H1 (cell line): ENCODE results near the gene DGCR8. TPM values are rescaled to one million over a fixed set of nuclear protein-coding genes. Genes with fewer than 3 reads are reported as not detected.

Experiments used
- CTCF ChIA-PET: fragments of 300-600 bp; sonication (Branson Sonifier 250); formaldehyde crosslinking; loops from one replicate; lab custom pipeline; 2021; ENCODE audit not compliant: partially characterized antibody; lab: Charles Lee
- POLR2A ChIA-PET: fragments of 300-600 bp; sonication (Branson Sonifier 250); formaldehyde crosslinking; loops from one replicate; lab custom pipeline; 2021; ENCODE audit warnings: inconsistent platforms; ENCODE audit not compliant: partially characterized antibody; lab: Charles Lee
- DNase-seq, 2 experiments: peaks; one replicate each; pipeline versions ENCODE4 v3.0.0 to v3.0.0-alpha.2; 2010 to 2022; ENCODE audit warnings: low spot score in 2 of 2, low read depth in 1 of 2, mixed read lengths in 1 of 2
- FAIRE-seq: peaks from 2 replicates; lab custom pipeline; 2011; peaks lifted over from hg19 to GRCh38; lab: Jason Lieb, UNC
- H2AFZ ChIP-seq: 2 replicates; pipeline ENCODE4 v1.8.1; 2012; ENCODE audit warnings: low read length, inconsistent platforms
- H2AK5ac ChIP-seq: 2 replicates; pipeline ENCODE4 v1.6.1; 2013; ENCODE audit warnings: low read depth, low read length
- H2BK120ac ChIP-seq: replicated peaks from 2 replicates; pipeline ENCODE3; 2013; ENCODE audit warnings: low read depth, low read length, inconsistent platforms
- H2BK12ac ChIP-seq: 2 replicates; pipeline ENCODE4 v1.6.1; 2013; ENCODE audit warnings: low read depth, low read length
- H2BK15ac ChIP-seq: 2 replicates; pipeline ENCODE4 v1.6.1; 2013; ENCODE audit warnings: low read length
- H2BK20ac ChIP-seq: 2 replicates; pipeline ENCODE4 v1.6.1; 2013; ENCODE audit warnings: low read length
- H2BK5ac ChIP-seq: 2 replicates; pipeline ENCODE4 v1.6.1; 2013; ENCODE audit warnings: low read depth, low read length
- H3K14ac ChIP-seq: 2 replicates; pipeline ENCODE4 v1.6.1; 2013; ENCODE audit warnings: inconsistent platforms; ENCODE audit not compliant: insufficient read length
- H3K18ac ChIP-seq: 2 replicates; pipeline ENCODE4 v1.6.1; 2013; ENCODE audit warnings: low read length; ENCODE audit errors: extremely low read depth
- H3K23ac ChIP-seq: 2 replicates; pipeline ENCODE4 v1.6.1; 2013; ENCODE audit warnings: inconsistent platforms; ENCODE audit not compliant: insufficient read length
- H3K23me2 ChIP-seq: 2 replicates; pipeline ENCODE4 v1.6.1; 2013; ENCODE audit warnings: low read depth, low read length
- H3K27ac ChIP-seq: 2 replicates; pipeline ENCODE4 v1.6.1; 2011; ENCODE audit warnings: low read depth, low read length, inconsistent platforms
- H3K27me3 ChIP-seq, 4 experiments: replicated peaks in 1 of 4; 1 replicate in 1 of 4; 2 replicates in 3 of 4; pipeline versions ENCODE4 v1.6.1 to v1.8.1; 2011 to 2013; ENCODE audit warnings: low read length in 3 of 4, mild to moderate bottlenecking in 3 of 4, inconsistent platforms in 2 of 4, mixed read lengths in 2 of 4, moderate library complexity in 1 of 4; ENCODE audit not compliant: control insufficient read depth in 3 of 4, insufficient read depth in 3 of 4; ENCODE audit errors: extremely low read depth in 1 of 4
- H3K36me3 ChIP-seq, 4 experiments: 2 replicates each; pipeline versions ENCODE4 v1.6.1 to v1.8.1; 2011 to 2013; ENCODE audit warnings: mild to moderate bottlenecking in 4 of 4, low read length in 3 of 4, moderate library complexity in 2 of 4, control low read depth in 1 of 4, inconsistent platforms in 1 of 4; ENCODE audit not compliant: insufficient read depth in 4 of 4, control insufficient read depth in 2 of 4
- H3K4ac ChIP-seq: replicated peaks from 2 replicates; pipeline ENCODE3; 2013; ENCODE audit warnings: low read length, low read depth, mixed read lengths, inconsistent platforms; ENCODE audit not compliant: insufficient read length
- H3K4me1 ChIP-seq, 4 experiments: replicated peaks in 1 of 4; 1 replicate in 1 of 4; 2 replicates in 3 of 4; pipeline versions ENCODE4 v1.6.1 to v1.8.1; 2011 to 2013; ENCODE audit warnings: low read length in 3 of 4, inconsistent platforms in 2 of 4, mixed read lengths in 1 of 4; ENCODE audit not compliant: insufficient read depth in 4 of 4, control insufficient read depth in 3 of 4
- H3K4me2 ChIP-seq, 2 experiments: 2 replicates each; pipeline versions ENCODE4 v1.6.1 to v1.8.1; 2011 to 2013; ENCODE audit warnings: low read depth in 2 of 2, low read length in 2 of 2, control low read depth in 1 of 2, inconsistent platforms in 1 of 2, mild to moderate bottlenecking in 1 of 2; ENCODE audit not compliant: insufficient read depth in 1 of 2
- H3K4me3 ChIP-seq, 4 experiments: fragments of 200-600, 300-600 bp in 1 of 4; sonication (generic), shearing (Covaris generic), sonication (Bioruptor Twin) in 1 of 4; 2 replicates each; pipeline versions ENCODE4 v1.5.1 to v1.8.1; 2011 to 2016; ENCODE audit warnings: low read length in 4 of 4, low read depth in 3 of 4, control low read depth in 2 of 4, inconsistent platforms in 2 of 4, mild to moderate bottlenecking in 2 of 4, mixed read lengths in 1 of 4, moderate library complexity in 1 of 4; ENCODE audit not compliant: insufficient read depth in 2 of 4; ENCODE audit errors: extremely low read depth in 1 of 4
- H3K56ac ChIP-seq: replicated peaks from 2 replicates; pipeline ENCODE3; 2013; ENCODE audit warnings: low read depth, mild to moderate bottlenecking, mixed read lengths, low read length, inconsistent platforms; ENCODE audit not compliant: insufficient read length
- H3K79me1 ChIP-seq: 2 replicates; pipeline ENCODE4 v1.6.1; 2013; ENCODE audit warnings: low read depth, low read length, control low read depth
- H3K79me2 ChIP-seq, 2 experiments: 2 replicates each; pipeline versions ENCODE4 v1.6.1 to v1.8.1; 2012 to 2013; ENCODE audit warnings: low read length in 2 of 2, mild to moderate bottlenecking in 2 of 2, inconsistent platforms in 1 of 2; ENCODE audit not compliant: insufficient read depth in 2 of 2, control insufficient read depth in 1 of 2
- H3K9ac ChIP-seq, 4 experiments: replicated peaks in 1 of 4; 1 replicate in 1 of 4; 2 replicates in 3 of 4; pipeline versions ENCODE4 v1.6.1 to v1.8.1; 2011 to 2013; ENCODE audit warnings: low read depth in 3 of 4, low read length in 3 of 4, control low read depth in 2 of 4, mild to moderate bottlenecking in 2 of 4, moderate library complexity in 2 of 4, inconsistent platforms in 1 of 4; ENCODE audit errors: extremely low read depth in 1 of 4
- H3K9me3 ChIP-seq, 2 experiments: 2 replicates each; pipeline versions ENCODE4 v1.6.1 to v1.8.1; 2012 to 2013; ENCODE audit warnings: mild to moderate bottlenecking in 2 of 2, moderate library complexity in 2 of 2, control low read depth in 1 of 2, inconsistent platforms in 1 of 2, low read depth in 1 of 2, low read length in 1 of 2, mixed read lengths in 1 of 2; ENCODE audit not compliant: insufficient read depth in 2 of 2
- H4K20me1 ChIP-seq, 2 experiments: replicated peaks in 1 of 2; 2 replicates each; pipeline versions ENCODE3 to v1.8.1; 2011 to 2013; ENCODE audit warnings: inconsistent platforms in 2 of 2, low read length in 2 of 2, mild to moderate bottlenecking in 1 of 2; ENCODE audit not compliant: insufficient read depth in 2 of 2, control insufficient read depth in 1 of 2
- H4K5ac ChIP-seq: 2 replicates; pipeline ENCODE4 v1.6.1; 2013; ENCODE audit warnings: low read length, low read depth, mixed read lengths, inconsistent platforms; ENCODE audit not compliant: insufficient read length
- H4K8ac ChIP-seq: 2 replicates; pipeline ENCODE4 v1.8.0; 2013; ENCODE audit warnings: mild to moderate bottlenecking, moderate library complexity, low read length, inconsistent platforms; ENCODE audit not compliant: insufficient read depth; ENCODE audit errors: extremely low read depth
- H4K91ac ChIP-seq: replicated peaks from 2 replicates; pipeline ENCODE3; 2013; ENCODE audit warnings: low read length, mixed read lengths, inconsistent platforms; ENCODE audit not compliant: insufficient read length
- CHD2 ChIP-seq: IDR thresholded peaks from 2 replicates; pipeline ENCODE4 v1.6.1; 2012; ENCODE audit warnings: low read length, improper control_type of control experiment
- CREB1 ChIP-seq: IDR thresholded peaks from 2 replicates; pipeline ENCODE4 v1.6.1; 2012; ENCODE audit warnings: inconsistent platforms
- NANOG ChIP-seq: IDR thresholded peaks from 2 replicates; pipeline ENCODE4 v1.6.1; 2011; ENCODE audit warnings: low read length, low read depth, mild to moderate bottlenecking, inconsistent platforms; ENCODE audit not compliant: insufficient read depth, poor library complexity, severe bottlenecking
- RAD21 ChIP-seq, 2 experiments: IDR thresholded peaks in 1 of 2; conservative IDR thresholded peaks in 1 of 2; 2 replicates each; pipeline ENCODE4 v1.6.1; 2011; ENCODE audit warnings: low read depth in 2 of 2, low read length in 2 of 2, improper control_type of control experiment in 1 of 2, inconsistent platforms in 1 of 2, mild to moderate bottlenecking in 1 of 2, moderate library complexity in 1 of 2
- RBBP5 ChIP-seq: IDR thresholded peaks from 2 replicates; pipeline ENCODE4 v1.7.1; 2012; ENCODE audit warnings: low read depth, mild to moderate bottlenecking, inconsistent platforms, low read length, moderate library complexity, borderline replicate concordance
- WGBS, 2 experiments: shearing (Covaris generic) in 1 of 2; methylation state at CpG; one replicate each; pipeline versions ENCODE4 v1.1.6 to v1.1.7; 2013 to 2015; ENCODE audit warnings: low lambda C conversion rate in 2 of 2, mixed read lengths in 2 of 2, inconsistent platforms in 1 of 2, low coverage in 1 of 2, missing lambda C conversion rate in 1 of 2; ENCODE audit not compliant: insufficient replicate concordance in 2 of 2, insufficient coverage in 1 of 2, insufficient read length in 1 of 2; ENCODE audit errors: extremely low coverage in 1 of 2, missing lambda C conversion rate in 1 of 2; 5-methylcytosine and 5-hydroxymethylcytosine counted together
- polyA plus RNA-seq, 7 experiments: library from polyadenylated mRNA; depleted of rRNA in 3 of 7; stranded (reverse) in 5 of 7; unstranded in 2 of 7; fragments of >200 nt in 5 of 7; fragments of 200-250 nt in 2 of 7; gene quantifications; 1 replicate in 5 of 7; 2 replicates in 1 of 7; 4 replicates in 1 of 7; pipeline versions ENCODE4 v1.2.1 to v1.2.3, GENCODE V29; 2011 to 2013; ENCODE audit warnings: missing spikeins in 2 of 7, mixed read lengths in 2 of 7
- total RNA-seq: library from RNA; stranded (reverse); fragmentation: NEBNext Ultra II Directional; extraction: Animal tissue kit (Norgen Biotek cat#: 25700); gene quantifications from 2 replicates; pipeline ENCODE4 v1.2.1, GENCODE V29; 2021
- TF ChIP-seq, protein P1 (sequence below), 3 experiments: IDR thresholded peaks; 1 replicate in 2 of 3; 2 replicates in 1 of 3; pipeline versions ENCODE4 v1.5.1 to v1.6.1; 2011; ENCODE audit warnings: low read length in 3 of 3, mild to moderate bottlenecking in 3 of 3, inconsistent platforms in 2 of 3, low read depth in 1 of 3, moderate library complexity in 1 of 3; ENCODE audit not compliant: insufficient read depth in 1 of 3; ENCODE audit errors: control extremely low read depth in 1 of 3

The DGCR8 gene
- total and polyA plus RNA-seq, 2 of the 8 experiments (the other 6 are each of a cell fraction or from before 2014, with no cell fraction given) = 23.7 to 43.7 TPM

DNA sequence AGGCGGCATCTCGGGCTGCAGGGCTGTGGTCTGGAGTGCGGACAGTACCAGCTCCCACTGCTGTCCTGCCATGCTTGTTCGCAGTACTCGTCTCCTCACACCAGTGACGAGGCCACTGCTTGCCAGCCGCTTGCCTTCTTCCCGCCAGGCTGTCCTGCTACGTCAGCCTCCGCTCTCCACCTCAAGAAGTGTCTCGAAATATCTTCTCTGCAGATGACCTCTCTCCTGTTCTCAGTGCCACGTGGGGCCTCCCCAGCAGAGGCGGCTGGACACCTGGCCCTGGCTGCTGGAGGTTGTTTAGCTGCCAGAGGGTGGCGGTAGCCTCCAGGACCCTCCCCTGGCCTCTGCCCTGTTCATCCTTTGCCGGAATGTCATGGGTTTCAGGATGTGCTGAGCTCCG lies 73.9 kb downstream of the DGCR8 start:
- no peaks in the 10 kb centered on the region for H3K9me3 ChIP-seq
- no peak overlapping the region for H3K4me3 ChIP-seq
- H3K56ac ChIP-seq = no peak overlapping the region
- 80% methylated on average over 16 of the region's 16 CpGs; no CpG with 5 or more reads in 1 of the 2 experiments for WGBS, 2 experiments
- no peak overlapping the region for H3K14ac ChIP-seq
- no peak overlapping the region for H2BK12ac ChIP-seq
- DNase-seq = no peak
- H4K5ac ChIP-seq = no peak overlapping the region
- H2AK5ac ChIP-seq = no peak overlapping the region
- POLR2A ChIA-PET = interaction anchor here (0.8 to 2.4 kb wide), 4 partner anchors 23 to 133 kb away, joined by 3 to 5 read pairs (median 4); partner anchors contain the start of gene TANGO2
- no peaks in the 10 kb centered on the region for H3K27me3 ChIP-seq
- H3K4ac ChIP-seq = peak overlapping the region; percentile 69
- TF ChIP-seq RBBP5 = no peak
- TF ChIP-seq CREB1 = no peak
- TF ChIP-seq, protein P1, sequence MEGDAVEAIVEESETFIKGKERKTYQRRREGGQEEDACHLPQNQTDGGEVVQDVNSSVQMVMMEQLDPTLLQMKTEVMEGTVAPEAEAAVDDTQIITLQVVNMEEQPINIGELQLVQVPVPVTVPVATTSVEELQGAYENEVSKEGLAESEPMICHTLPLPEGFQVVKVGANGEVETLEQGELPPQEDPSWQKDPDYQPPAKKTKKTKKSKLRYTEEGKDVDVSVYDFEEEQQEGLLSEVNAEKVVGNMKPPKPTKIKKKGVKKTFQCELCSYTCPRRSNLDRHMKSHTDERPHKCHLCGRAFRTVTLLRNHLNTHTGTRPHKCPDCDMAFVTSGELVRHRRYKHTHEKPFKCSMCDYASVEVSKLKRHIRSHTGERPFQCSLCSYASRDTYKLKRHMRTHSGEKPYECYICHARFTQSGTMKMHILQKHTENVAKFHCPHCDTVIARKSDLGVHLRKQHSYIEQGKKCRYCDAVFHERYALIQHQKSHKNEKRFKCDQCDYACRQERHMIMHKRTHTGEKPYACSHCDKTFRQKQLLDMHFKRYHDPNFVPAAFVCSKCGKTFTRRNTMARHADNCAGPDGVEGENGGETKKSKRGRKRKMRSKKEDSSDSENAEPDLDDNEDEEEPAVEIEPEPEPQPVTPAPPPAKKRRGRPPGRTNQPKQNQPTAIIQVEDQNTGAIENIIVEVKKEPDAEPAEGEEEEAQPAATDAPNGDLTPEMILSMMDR (IDR thresholded peaks at IDR 0.05; ENCODE audit: control extremely low read depth in 1 of 3, insufficient read depth in 1 of 3, low read depth in 1 of 3, low read length in 3 of 3) = peak; percentile 39 to 47 (median 44)
- no peak for TF ChIP-seq NANOG
- TF ChIP-seq RAD21 (IDR thresholded peaks at IDR 0.05 in 1 of 2, conservative IDR thresholded peaks at IDR 0.05 in 1 of 2; ENCODE audit: low read depth in 2 of 2, low read length in 2 of 2) = peak in 1 of 2 experiments; percentile 43; a peak in 2 of 4 replicates
- no peak for TF ChIP-seq CHD2
- no peaks in the 10 kb centered on the region for H3K23me2 ChIP-seq
- H2BK120ac ChIP-seq = no peak overlapping the region
- peak overlapping the region; percentile 80; the same call in 1 of the 2 replicates for H4K8ac ChIP-seq
- no peak overlapping the region for H3K9ac ChIP-seq
- H3K4me2 ChIP-seq = no peak overlapping the region
- FAIRE-seq = no peak
- H3K27ac ChIP-seq = no peak overlapping the region
- no peaks in the 10 kb centered on the region for H3K36me3 ChIP-seq
- H2BK15ac ChIP-seq = 0 out of 2 replicates have a peak overlapping the region, but pooled peaks have one; percentile 61
- H4K20me1 ChIP-seq = no peaks in the 10 kb centered on the region
- CTCF ChIA-PET = interaction anchor here (0.6 to 7.7 kb wide), 21 partner anchors 9 to 656 kb away, joined by 3 to 98 read pairs (median 4); no protein-coding TSS in a partner anchor
- H3K79me1 ChIP-seq = no peaks in the 10 kb centered on the region
- peaks cover 0 to 3% (median 1%) of the 10 kb centered on the region in 4 experiments; a peak in 2 of 7 replicates for H3K4me1 ChIP-seq
- no peak overlapping the region for H3K23ac ChIP-seq
- no peaks in the 10 kb centered on the region for H3K79me2 ChIP-seq
- no peak overlapping the region for H2BK20ac ChIP-seq
- no peak overlapping the region for H3K18ac ChIP-seq
- no peak overlapping the region for H2BK5ac ChIP-seq
- H4K91ac ChIP-seq = no peak overlapping the region
- no peak overlapping the region for H2AFZ ChIP-seq
